CD1c-positive myeloid dendritic cell (primary cell): ENCODE results near the gene ZMPSTE24.
"Not testable (repeated sequence)": the region's sequence is repeated elsewhere in the genome, so short reads cannot be mapped to it uniquely, and the experiment has no call there.

Source experiments
- DNase-seq: peaks from one replicate; pipeline ENCODE4 v3.0.0-alpha.2; 2016; ENCODE audit errors: extremely low spot score

ZMPSTE24 gene

DNA sequence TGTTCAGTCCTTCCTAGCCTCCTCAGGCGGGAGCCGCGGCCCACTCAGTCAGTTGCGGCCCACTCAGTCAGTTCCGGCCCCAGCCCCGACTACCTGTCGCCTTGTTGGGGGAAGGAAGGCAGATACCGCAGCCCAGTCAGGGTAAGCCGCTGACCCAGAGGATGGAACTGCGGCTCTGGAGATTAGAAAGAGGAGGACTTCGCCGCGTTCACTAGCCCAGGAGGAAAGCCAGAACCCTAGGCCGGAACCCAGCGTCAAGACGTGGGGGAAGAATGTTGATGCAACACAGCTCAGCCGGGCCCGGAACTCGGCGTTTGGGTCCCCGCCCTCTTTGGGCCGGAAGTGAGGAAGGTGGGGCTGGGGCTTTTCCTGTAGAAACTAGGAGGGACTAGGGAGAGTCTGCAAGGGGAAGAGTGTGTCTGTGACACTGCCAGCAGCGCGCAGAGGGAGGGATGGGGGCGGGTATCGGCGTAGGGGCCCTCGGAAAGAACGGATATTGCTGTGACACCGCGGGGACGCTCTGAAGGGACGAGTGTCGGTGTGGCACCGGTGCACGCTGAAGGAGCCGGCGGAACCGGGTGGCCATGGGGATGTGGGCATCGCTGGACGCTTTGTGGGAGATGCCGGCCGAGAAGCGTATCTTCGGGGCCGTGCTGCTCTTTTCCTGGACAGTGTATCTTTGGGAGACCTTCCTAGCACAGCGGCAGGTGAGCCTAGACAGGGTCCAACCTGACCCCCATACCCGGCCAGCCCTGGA, at the start of gene ZMPSTE24:
ZMPSTE24 (plus strand) TSS at position 549 of the 757 bp plus-strand sequence; CDS start at position 585, 36 bp downstream.
- DNase-seq = peak; percentile 98

- DNase-seq = no peak
Measured at GRCh38 chr1:40210511-40211204, 47.4 kb upstream of the ZMPSTE24 start.

- no peak for DNase-seq
Measured at GRCh38 chr1:40218333-40218732, 39.7 kb upstream of the ZMPSTE24 start.

- not testable (repeated sequence) for DNase-seq
Measured at GRCh38 chr1:40221471-40221905, 36.5 kb upstream of the ZMPSTE24 start.

GRCh38 chr1:40221977-40222772, 35.9 kb upstream of the ZMPSTE24 start:
- DNase-seq = no peak

DNA sequence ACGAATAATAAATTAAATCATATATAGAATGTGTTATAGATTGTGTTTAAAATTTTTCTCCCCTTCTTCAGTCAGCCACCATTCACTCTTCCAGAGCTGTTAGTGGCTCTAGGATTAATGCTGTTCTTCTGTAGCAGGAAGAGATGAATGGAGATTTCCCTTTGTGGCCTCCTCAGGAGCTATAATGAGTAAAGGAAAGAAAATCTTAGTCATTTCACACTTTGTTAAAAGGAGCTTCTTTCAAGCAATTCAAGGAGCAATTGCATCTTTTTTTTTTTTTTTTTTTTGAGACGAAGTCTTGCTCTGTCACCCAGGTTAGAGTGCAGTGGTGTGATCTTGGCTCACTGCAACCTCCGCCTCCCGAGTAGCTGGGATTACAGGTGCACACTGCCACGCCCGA, 34.0 kb upstream of the ZMPSTE24 start:
- no peak for DNase-seq

GRCh38 chr1:40226192-40226591, 31.8 kb upstream of the ZMPSTE24 start:
- no peak for DNase-seq

DNA sequence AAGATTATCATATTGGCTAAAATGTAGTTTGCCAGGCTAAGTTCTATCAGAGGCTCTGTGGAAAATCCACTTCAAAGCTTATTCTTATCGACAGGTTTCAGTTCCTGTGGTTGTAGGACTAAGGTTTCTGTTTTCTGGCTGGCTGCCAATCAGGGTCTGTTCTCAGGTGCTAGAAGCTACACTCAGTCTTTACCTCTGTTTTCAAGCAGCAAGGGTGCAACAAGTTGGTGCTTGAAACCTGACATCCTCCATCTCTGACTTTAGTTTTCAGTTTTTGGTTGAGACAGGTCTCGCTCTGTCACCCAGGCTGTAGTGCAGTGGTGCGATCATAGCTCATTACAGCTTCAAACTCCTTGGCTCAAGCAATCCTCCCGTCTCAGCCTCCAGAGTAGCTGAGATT, 25.6 kb upstream of the ZMPSTE24 start:
- peak; percentile 42 for DNase-seq

GRCh38 chr1:40239626-40240025, 18.4 kb upstream of the ZMPSTE24 start:
- no peak for DNase-seq

DNA sequence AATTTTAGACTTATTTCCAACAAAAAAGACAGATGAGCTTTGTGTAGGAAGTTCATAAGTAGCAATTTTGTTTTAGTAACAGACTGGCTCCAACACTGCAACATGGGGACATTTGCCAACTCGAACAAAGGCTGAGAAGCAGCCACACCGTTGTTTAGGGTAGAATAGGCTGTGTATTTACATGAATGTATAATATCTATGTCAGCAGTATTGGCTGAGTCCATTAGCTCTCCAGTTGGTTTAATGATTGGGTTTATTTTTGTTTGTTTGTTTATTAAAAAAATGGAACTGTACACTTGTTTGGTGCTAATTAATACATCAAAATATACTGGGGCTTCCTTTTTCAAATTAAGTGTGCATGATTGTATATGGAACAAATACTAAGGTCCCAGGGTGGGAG, 17.6 kb upstream of the ZMPSTE24 start:
- DNase-seq = no peak

DNA sequence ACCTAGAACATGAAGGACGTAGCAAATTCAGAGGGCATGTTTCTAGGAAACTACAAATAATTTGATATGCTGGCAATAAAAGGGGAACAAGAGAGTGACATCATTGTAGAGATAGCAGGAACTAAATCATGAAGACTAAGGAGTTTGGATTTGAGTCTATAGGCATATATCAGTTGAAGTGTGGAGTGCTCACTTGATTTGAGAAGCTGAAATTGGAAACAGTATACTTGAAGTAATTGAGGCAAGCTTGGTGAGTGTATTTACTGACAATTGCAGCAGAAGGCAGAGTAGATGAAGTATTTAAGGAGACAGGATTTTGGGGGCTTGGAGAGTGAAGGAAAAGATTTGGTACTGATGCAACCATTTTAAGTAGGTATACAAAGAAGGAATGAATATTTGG, 16.7 kb upstream of the ZMPSTE24 start:
- DNase-seq = peak; percentile 56

DNA sequence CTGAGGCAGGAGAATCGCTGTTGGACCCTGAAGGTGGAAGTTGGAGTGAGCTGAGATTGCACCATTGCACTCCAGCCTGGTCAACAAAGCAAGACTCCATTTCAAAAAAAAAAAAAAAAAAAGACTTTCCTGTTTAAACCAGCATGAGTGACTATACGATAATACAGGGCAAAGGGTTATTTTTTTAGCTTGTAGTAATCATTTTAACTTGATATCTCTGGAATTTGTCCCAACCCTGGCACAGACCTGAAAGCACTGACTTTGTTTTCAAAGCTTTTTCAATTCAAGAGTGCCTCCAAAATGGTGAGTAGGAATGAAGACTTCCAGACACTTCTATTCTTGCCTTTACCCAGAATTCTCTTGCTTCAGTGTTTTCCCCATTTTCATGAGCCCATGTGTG, 14.7 kb upstream of the ZMPSTE24 start:
- DNase-seq = no peak

DNA sequence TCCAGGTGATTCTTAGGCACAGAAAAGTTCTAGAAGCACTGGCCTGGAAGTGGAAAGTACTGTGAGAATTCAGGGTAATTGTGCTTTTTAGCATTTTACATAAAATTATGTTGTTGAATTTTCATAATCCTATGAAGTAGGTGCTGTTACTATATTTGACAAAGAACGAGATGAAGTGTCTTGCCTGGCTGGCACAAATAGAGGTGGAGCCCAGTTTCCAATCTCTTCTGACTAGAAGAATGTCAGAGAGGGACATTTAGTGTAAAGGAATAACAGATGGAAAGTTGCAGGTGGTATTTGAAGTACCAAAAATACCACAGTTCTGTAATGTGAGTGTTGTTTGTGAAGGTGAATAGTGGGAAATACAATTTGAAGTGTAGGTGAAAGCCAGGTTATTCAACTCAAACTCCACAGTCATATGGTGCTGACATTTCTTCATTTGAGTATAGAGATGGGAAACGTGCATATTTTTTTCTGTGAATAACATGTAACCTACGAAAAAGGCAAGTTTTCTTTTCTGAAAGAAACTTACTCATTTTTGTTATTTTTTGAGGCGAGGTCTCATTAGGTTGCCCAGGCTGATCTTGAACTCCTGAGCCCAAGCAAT, 13.8 kb upstream of the ZMPSTE24 start:
- DNase-seq = no peak

GRCh38 chr1:40245686-40246085, 12.3 kb upstream of the ZMPSTE24 start:
- DNase-seq = no peak

DNA sequence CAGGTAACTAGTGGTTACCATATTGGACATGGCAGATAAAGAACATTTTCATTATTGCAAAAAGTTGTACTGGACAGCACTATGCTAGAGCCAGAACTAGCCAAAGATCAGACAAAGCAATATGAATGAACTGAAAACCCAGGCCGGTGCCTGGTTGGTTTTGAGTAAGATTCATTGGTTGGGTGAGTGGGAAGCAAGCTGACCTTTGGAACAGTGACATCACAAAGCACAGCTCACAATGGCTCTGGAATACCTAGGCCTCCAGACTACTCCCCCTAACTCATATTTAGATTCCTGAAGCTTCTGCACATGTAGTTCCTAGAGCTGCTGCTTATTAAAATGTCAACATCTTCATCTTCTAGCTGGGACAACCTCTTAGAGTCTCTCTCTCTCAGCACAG, 10.4 kb upstream of the ZMPSTE24 start, which contains the start of gene TMCO2:
TMCO2 (plus strand) TSS at position 283 of the 400 bp plus-strand sequence; CDS start at position 340, 57 bp downstream.
- no peak for DNase-seq

- no peak for DNase-seq
Measured at GRCh38 chr1:40248412-40248811, 9.6 kb upstream of the ZMPSTE24 start.

DNA sequence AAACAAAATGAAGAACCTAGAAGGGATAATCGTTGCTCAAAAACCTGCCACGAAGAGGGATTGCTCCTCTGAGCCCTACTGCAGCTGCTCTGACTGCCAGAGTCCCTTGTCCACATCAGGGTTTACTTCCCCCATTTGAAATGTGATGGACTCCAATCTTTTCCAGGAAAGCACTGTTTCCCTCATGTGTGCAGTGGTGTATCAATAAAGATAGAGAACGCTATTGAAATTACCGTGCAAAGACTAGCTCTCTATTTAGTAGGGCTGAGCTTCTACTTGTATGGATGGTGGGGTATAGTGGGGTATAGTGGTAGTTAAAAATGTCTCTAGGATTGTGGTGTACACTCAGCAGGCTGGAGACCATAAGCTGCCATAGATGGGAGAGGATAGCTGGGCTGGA, 6.6 kb upstream of the ZMPSTE24 start:
- no peak for DNase-seq

- DNase-seq = no peak
Measured at GRCh38 chr1:40252601-40253000, 5.4 kb upstream of the ZMPSTE24 start.

DNA sequence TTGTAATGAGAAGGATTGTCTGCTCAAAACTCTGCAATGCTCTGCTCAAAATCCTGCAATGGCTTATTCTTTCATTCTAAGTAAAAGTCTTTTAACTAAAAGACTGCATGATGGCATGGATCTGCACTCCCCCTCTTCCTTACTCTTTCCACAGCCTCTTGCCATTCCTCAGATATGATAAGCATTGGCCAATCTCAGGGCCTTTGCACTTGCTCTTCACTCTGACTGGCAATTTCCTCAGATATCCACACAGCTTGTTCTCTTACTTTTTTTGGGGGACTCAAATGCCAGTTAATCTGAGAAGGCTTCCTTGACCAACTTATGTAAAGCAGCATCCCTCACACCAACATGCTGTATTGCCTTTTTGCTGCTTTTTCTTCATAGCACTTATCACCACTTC, 2.8 kb upstream of the ZMPSTE24 start:
- DNase-seq = no peak

DNA sequence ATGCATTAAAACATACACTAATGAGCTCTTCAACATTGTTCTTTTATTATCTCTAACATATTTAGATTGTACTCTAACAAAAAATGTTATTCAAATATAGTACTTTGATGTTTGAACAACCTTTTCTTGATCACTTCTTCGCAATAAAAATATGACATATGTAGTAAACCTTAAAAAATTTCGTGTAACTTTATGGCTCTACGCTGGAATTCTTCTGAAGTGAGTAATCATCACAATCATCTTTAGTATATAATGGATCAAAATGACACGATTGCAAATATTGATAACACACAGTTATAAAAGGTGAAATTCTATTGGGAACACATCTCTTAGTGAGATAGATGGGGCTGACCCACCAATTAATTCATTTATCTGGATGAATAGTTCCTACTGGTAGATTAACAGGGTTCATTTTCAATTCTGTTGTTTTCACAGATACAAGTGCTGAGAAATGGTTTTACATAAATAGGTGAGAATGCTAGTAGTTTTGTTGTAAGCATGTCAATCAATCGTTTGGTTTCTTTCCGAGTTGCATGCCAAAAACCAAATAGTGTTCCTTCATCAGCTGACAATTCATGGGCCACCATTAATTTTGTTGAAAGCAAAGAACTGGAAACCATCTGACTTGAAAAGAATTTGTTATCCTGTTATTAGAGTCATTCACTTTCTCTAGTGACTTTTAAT, 1.5 kb upstream of the ZMPSTE24 start:
- DNase-seq = no peak

DNA sequence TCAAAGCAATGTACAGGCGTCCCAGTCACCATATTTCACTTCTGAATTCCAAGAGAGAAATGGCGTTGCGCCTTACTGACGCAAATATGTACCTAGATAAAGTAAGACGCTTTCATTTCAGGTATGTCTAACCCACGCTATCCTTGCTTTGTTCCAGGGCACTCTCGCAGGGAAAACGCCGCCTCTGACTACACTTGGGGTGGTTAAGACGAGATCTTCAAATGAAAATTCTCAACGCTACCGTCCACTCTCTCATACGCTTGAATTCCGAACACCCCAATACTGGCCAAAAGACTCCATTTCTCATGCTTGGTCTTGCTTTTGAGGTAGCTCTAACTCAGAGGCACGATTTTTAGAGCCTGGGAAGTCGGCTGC, 736 bp upstream of the ZMPSTE24 start:
- no peak for DNase-seq

DNA sequence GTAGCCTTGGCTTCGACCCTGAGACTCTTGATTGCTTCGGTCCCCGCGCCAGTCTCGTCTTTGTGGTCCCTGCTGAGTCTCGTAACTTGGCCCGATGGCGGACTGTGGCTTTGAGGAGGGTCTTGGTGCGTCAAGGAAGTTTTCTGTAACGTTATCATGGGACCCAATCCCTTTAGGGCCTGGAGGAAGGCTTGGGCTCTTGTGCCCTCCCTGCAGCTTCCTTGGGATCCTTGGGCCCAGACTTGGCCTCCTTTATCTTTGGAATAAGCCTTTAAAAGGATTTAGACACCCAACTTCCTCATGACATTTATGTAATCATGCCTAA, 371 bp downstream of the ZMPSTE24 start:
- peak; percentile 9 for DNase-seq
